WTC11 (cell line): ENCODE results near the gene THAP2. TPM values are rescaled to one million over a fixed set of nuclear protein-coding genes. Genes with fewer than 3 reads are reported as not detected.

Experiments used
- ATAC-seq: fragments of 200-7000 bp; cut with Tn5 transposase; 2 replicates; pipeline ENCODE4 v1.10.0; 2021; ENCODE audit warnings: mild to moderate bottlenecking, moderate library complexity
- CTCF ChIA-PET: fragments of 300-600 bp; sonication (Branson Sonifier 250); formaldehyde crosslinking; loops from one replicate; lab custom pipeline; 2021; ENCODE audit warnings: antibody characterized with exemption; lab: Charles Lee
- POLR2A ChIA-PET: fragments of 350-600 bp; sonication (Branson Sonifier 250); formaldehyde crosslinking; loops from one replicate; lab custom pipeline; 2021; ENCODE audit warnings: antibody characterized with exemption; lab: Charles Lee
- DNase-seq: peaks from one replicate; pipeline ENCODE4 v3.0.0; 2021; ENCODE audit warnings: low spot score
- H3K27ac Mint-ChIP-seq: 2 replicates; pipeline ENCODE4 v1.8.0; 2021; ENCODE audit warnings: mixed read lengths
- H3K27me3 Mint-ChIP-seq: 2 replicates; pipeline ENCODE4 v1.8.0; 2021; ENCODE audit warnings: low read depth, mild to moderate bottlenecking, moderate library complexity, mixed read lengths
- H3K36me3 Mint-ChIP-seq: 2 replicates; pipeline ENCODE4 v1.8.0; 2021; ENCODE audit warnings: mixed read lengths
- H3K4me1 Mint-ChIP-seq: 2 replicates; pipeline ENCODE4 v1.8.0; 2022; ENCODE audit warnings: mixed read lengths
- H3K4me3 Mint-ChIP-seq: 2 replicates; pipeline ENCODE4 v1.8.0; 2021; ENCODE audit warnings: mild to moderate bottlenecking, moderate library complexity, mixed read lengths
- H3K9me3 Mint-ChIP-seq: 2 replicates; pipeline ENCODE4 v1.8.0; 2021; ENCODE audit warnings: mixed read lengths
- ATF1 ChIP-seq: sonication (generic); formaldehyde crosslinking; IDR thresholded peaks from 2 replicates; pipeline ENCODE4 v1.8.1; 2023; ENCODE audit warnings: mild to moderate bottlenecking, moderate library complexity, missing genetic modification reagents
- ETV6 ChIP-seq: sonication (generic); formaldehyde crosslinking; IDR thresholded peaks from 2 replicates; pipeline ENCODE4 v1.8.1; 2022; ENCODE audit warnings: mild to moderate bottlenecking, missing genetic modification reagents
- FOXP1 ChIP-seq: sonication (generic); formaldehyde crosslinking; IDR thresholded peaks from 2 replicates; pipeline ENCODE4 v1.8.0; 2022; ENCODE audit warnings: missing genetic modification reagents, mild to moderate bottlenecking, moderate library complexity, borderline replicate concordance
- GRHL2 ChIP-seq: fragments of 250-450 bp; sonication (Bioruptor Pico); IDR thresholded peaks from 2 replicates; pipeline ENCODE4 v1.8.0; 2022; ENCODE audit warnings: mild to moderate bottlenecking, moderate library complexity; ENCODE audit not compliant: insufficient replicate concordance, severe bottlenecking
- JUN ChIP-seq: sonication (generic); formaldehyde crosslinking; IDR thresholded peaks from 2 replicates; pipeline ENCODE4 v1.8.0; 2023; ENCODE audit warnings: mild to moderate bottlenecking, missing genetic modification reagents
- NFE2L1 ChIP-seq: sonication (generic); formaldehyde crosslinking; IDR thresholded peaks from 2 replicates; pipeline ENCODE4 v1.8.1; 2023; ENCODE audit warnings: missing genetic modification reagents
- NR1H2 ChIP-seq: sonication (generic); formaldehyde crosslinking; IDR thresholded peaks from 2 replicates; pipeline ENCODE4 v1.9.0; 2021; ENCODE audit warnings: mild to moderate bottlenecking, moderate library complexity, missing genetic modification reagents
- SP1 ChIP-seq: sonication (generic); formaldehyde crosslinking; conservative IDR thresholded peaks from 2 replicates; pipeline ENCODE4 v1.8.1; 2022; ENCODE audit warnings: missing genetic modification reagents
- ZNF121 ChIP-seq: sonication (generic); formaldehyde crosslinking; IDR thresholded peaks from 2 replicates; pipeline ENCODE4 v1.8.0; 2023; ENCODE audit warnings: missing genetic modification reagents
- ZNF219 ChIP-seq: sonication (generic); formaldehyde crosslinking; IDR thresholded peaks from 2 replicates; pipeline ENCODE4 v1.8.0; 2023; ENCODE audit warnings: missing genetic modification reagents, mild to moderate bottlenecking, borderline replicate concordance
- total RNA-seq: library from RNA; stranded (reverse); gene quantifications from 3 replicates; pipeline ENCODE4 v1.2.3, GENCODE V29; 2021
- TF ChIP-seq, protein P1 (sequence below): fragments of 250-450 bp; sonication (Bioruptor Pico); IDR thresholded peaks from 2 replicates; pipeline ENCODE4 v1.9.0; 2021; ENCODE audit warnings: mild to moderate bottlenecking, borderline replicate concordance
- TF ChIP-seq, protein P2 (sequence below): sonication (generic); formaldehyde crosslinking; IDR thresholded peaks from 2 replicates; pipeline ENCODE4 v1.8.1; 2022; ENCODE audit warnings: low read depth, missing genetic modification reagents, borderline replicate concordance
- TF ChIP-seq, protein P3 (sequence below): sonication (generic); formaldehyde crosslinking; IDR thresholded peaks from 2 replicates; pipeline ENCODE4 v1.8.0; 2022; ENCODE audit warnings: mild to moderate bottlenecking, missing genetic modification reagents
- TF ChIP-seq, protein P4 (sequence below): sonication (generic); formaldehyde crosslinking; conservative IDR thresholded peaks from 2 replicates; pipeline ENCODE4 v1.8.1; 2022; ENCODE audit warnings: mild to moderate bottlenecking, missing genetic modification reagents
- TF ChIP-seq, protein P5 (sequence below): fragments of 250-450 bp; sonication (Bioruptor Pico); IDR thresholded peaks from 2 replicates; pipeline ENCODE4 v2.1.2; 2022; ENCODE audit warnings: mild to moderate bottlenecking, moderate library complexity
- TF ChIP-seq, protein P6 (sequence below): sonication (generic); formaldehyde crosslinking; IDR thresholded peaks from 2 replicates; pipeline ENCODE4 v1.8.0; 2023; ENCODE audit warnings: missing genetic modification reagents, mild to moderate bottlenecking, borderline replicate concordance

Gene THAP2
- total RNA-seq, 1 experiment from 2014 or later, result 6.4 TPM

DNA sequence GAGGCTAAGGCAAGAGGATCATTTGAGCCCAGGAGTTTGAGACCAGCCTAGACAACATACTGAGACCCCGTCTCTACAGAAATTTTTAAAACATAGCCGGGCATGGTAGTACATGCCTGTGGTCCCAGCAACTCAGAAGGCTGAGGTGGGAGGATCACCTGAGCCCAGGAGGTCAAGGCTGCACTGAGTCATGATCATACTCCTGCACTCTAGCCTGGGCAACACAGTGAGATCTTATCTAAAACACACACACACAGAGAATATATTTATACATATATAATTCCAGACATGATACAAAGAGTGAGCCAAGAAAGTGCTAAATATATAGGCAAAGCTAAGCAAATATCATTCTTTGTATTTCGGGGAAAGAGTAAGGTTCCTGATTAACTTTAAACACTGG, 9.9 kb upstream of the THAP2 start:
- H3K27me3 Mint-ChIP-seq, result no peaks in the 10 kb centered on the region
- no peak overlapping the region for H3K27ac Mint-ChIP-seq
- TF ChIP-seq, protein P1, sequence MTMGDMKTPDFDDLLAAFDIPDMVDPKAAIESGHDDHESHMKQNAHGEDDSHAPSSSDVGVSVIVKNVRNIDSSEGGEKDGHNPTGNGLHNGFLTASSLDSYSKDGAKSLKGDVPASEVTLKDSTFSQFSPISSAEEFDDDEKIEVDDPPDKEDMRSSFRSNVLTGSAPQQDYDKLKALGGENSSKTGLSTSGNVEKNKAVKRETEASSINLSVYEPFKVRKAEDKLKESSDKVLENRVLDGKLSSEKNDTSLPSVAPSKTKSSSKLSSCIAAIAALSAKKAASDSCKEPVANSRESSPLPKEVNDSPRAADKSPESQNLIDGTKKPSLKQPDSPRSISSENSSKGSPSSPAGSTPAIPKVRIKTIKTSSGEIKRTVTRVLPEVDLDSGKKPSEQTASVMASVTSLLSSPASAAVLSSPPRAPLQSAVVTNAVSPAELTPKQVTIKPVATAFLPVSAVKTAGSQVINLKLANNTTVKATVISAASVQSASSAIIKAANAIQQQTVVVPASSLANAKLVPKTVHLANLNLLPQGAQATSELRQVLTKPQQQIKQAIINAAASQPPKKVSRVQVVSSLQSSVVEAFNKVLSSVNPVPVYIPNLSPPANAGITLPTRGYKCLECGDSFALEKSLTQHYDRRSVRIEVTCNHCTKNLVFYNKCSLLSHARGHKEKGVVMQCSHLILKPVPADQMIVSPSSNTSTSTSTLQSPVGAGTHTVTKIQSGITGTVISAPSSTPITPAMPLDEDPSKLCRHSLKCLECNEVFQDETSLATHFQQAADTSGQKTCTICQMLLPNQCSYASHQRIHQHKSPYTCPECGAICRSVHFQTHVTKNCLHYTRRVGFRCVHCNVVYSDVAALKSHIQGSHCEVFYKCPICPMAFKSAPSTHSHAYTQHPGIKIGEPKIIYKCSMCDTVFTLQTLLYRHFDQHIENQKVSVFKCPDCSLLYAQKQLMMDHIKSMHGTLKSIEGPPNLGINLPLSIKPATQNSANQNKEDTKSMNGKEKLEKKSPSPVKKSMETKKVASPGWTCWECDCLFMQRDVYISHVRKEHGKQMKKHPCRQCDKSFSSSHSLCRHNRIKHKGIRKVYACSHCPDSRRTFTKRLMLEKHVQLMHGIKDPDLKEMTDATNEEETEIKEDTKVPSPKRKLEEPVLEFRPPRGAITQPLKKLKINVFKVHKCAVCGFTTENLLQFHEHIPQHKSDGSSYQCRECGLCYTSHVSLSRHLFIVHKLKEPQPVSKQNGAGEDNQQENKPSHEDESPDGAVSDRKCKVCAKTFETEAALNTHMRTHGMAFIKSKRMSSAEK (CRISPR knock-in tag), result no peak
- TF ChIP-seq ETV6 (CRISPR knock-in tag), result no peak
- TF ChIP-seq, protein P2, sequence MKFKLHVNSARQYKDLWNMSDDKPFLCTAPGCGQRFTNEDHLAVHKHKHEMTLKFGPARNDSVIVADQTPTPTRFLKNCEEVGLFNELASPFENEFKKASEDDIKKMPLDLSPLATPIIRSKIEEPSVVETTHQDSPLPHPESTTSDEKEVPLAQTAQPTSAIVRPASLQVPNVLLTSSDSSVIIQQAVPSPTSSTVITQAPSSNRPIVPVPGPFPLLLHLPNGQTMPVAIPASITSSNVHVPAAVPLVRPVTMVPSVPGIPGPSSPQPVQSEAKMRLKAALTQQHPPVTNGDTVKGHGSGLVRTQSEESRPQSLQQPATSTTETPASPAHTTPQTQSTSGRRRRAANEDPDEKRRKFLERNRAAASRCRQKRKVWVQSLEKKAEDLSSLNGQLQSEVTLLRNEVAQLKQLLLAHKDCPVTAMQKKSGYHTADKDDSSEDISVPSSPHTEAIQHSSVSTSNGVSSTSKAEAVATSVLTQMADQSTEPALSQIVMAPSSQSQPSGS (CRISPR knock-in tag), result no peak
- TF ChIP-seq ZNF121 (CRISPR knock-in tag), result no peak
- TF ChIP-seq NFE2L1 (CRISPR knock-in tag), result no peak
- no peak for TF ChIP-seq FOXP1 (CRISPR knock-in tag)
- H3K4me3 Mint-ChIP-seq, result no peak overlapping the region
- peaks cover 5% of the 10 kb centered on the region for H3K9me3 Mint-ChIP-seq
- no peaks in the 10 kb centered on the region for H3K4me1 Mint-ChIP-seq
- ATAC-seq, result no peak
- CTCF ChIA-PET, result no interaction called here
- DNase-seq, result no peak
- POLR2A ChIA-PET, result no interaction called here
- H3K36me3 Mint-ChIP-seq, result peaks cover 23% of the 10 kb centered on the region

DNA sequence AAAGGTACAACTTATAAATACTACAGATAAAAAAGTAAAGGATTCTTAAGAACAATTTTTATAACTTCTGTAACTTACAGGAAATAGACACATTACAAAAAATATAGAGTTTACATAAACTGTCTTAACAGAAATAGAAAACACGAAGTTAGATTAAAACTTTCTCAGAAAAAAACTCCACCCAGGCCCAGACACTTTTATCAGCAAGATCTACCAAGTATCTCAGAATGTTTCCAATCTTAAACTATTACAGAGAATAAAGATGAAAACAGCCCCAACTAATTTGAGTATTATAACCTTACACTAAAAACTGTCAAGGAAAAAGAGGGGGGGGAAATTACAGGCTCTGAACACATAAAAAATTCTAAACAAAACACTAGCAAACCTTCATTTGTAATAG, 8.6 kb upstream of the THAP2 start:
- ChIA-PET CTCF (no interaction called here), POLR2A (no interaction called here)
- no peaks in the 10 kb centered on the region for H3K4me1 Mint-ChIP-seq

More for the DNA sequence above, 8.6 kb upstream of the THAP2 start:
- TF ChIP-seq, protein P3, sequence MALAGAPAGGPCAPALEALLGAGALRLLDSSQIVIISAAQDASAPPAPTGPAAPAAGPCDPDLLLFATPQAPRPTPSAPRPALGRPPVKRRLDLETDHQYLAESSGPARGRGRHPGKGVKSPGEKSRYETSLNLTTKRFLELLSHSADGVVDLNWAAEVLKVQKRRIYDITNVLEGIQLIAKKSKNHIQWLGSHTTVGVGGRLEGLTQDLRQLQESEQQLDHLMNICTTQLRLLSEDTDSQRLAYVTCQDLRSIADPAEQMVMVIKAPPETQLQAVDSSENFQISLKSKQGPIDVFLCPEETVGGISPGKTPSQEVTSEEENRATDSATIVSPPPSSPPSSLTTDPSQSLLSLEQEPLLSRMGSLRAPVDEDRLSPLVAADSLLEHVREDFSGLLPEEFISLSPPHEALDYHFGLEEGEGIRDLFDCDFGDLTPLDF, result no peak
- TF ChIP-seq NR1H2 (CRISPR knock-in tag), result no peak
- TF ChIP-seq SP1 (CRISPR knock-in tag), result no peak
- no peak for TF ChIP-seq ATF1 (CRISPR knock-in tag)
- TF ChIP-seq GRHL2, result no peak
- TF ChIP-seq, protein P4, sequence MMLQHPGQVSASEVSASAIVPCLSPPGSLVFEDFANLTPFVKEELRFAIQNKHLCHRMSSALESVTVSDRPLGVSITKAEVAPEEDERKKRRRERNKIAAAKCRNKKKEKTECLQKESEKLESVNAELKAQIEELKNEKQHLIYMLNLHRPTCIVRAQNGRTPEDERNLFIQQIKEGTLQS, result no peak
- no peak for TF ChIP-seq ZNF219 (CRISPR knock-in tag)
- TF ChIP-seq, protein P5, sequence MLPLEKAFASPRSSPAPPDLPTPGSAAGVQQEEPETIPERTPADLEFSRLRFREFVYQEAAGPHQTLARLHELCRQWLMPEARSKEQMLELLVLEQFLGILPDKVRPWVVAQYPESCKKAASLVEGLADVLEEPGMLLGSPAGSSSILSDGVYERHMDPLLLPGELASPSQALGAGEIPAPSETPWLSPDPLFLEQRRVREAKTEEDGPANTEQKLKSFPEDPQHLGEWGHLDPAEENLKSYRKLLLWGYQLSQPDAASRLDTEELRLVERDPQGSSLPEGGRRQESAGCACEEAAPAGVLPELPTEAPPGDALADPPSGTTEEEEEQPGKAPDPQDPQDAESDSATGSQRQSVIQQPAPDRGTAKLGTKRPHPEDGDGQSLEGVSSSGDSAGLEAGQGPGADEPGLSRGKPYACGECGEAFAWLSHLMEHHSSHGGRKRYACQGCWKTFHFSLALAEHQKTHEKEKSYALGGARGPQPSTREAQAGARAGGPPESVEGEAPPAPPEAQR (CRISPR knock-in tag), result no peak
- TF ChIP-seq, protein P6, sequence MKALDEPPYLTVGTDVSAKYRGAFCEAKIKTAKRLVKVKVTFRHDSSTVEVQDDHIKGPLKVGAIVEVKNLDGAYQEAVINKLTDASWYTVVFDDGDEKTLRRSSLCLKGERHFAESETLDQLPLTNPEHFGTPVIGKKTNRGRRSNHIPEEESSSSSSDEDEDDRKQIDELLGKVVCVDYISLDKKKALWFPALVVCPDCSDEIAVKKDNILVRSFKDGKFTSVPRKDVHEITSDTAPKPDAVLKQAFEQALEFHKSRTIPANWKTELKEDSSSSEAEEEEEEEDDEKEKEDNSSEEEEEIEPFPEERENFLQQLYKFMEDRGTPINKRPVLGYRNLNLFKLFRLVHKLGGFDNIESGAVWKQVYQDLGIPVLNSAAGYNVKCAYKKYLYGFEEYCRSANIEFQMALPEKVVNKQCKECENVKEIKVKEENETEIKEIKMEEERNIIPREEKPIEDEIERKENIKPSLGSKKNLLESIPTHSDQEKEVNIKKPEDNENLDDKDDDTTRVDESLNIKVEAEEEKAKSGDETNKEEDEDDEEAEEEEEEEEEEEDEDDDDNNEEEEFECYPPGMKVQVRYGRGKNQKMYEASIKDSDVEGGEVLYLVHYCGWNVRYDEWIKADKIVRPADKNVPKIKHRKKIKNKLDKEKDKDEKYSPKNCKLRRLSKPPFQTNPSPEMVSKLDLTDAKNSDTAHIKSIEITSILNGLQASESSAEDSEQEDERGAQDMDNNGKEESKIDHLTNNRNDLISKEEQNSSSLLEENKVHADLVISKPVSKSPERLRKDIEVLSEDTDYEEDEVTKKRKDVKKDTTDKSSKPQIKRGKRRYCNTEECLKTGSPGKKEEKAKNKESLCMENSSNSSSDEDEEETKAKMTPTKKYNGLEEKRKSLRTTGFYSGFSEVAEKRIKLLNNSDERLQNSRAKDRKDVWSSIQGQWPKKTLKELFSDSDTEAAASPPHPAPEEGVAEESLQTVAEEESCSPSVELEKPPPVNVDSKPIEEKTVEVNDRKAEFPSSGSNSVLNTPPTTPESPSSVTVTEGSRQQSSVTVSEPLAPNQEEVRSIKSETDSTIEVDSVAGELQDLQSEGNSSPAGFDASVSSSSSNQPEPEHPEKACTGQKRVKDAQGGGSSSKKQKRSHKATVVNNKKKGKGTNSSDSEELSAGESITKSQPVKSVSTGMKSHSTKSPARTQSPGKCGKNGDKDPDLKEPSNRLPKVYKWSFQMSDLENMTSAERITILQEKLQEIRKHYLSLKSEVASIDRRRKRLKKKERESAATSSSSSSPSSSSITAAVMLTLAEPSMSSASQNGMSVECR (CRISPR knock-in tag), result no peak
- no peak for TF ChIP-seq JUN
- ATAC-seq (no peak), DNase-seq (no peak)
- Mint-ChIP-seq H3K4me3 (no peak overlapping the region), H3K27me3 (no peaks in the 10 kb centered on the region), H3K36me3 (peaks cover 26% of the 10 kb centered on the region), H3K27ac (no peak overlapping the region), H3K9me3 (peaks cover 5% of the 10 kb centered on the region)
